ENCODE measurements around the gene PDGFC.
"Not testable (repeated sequence)": the region's sequence is repeated elsewhere in the genome, so short reads cannot be mapped to it uniquely, and the experiment has no call there.

Gene PDGFC

DNA sequence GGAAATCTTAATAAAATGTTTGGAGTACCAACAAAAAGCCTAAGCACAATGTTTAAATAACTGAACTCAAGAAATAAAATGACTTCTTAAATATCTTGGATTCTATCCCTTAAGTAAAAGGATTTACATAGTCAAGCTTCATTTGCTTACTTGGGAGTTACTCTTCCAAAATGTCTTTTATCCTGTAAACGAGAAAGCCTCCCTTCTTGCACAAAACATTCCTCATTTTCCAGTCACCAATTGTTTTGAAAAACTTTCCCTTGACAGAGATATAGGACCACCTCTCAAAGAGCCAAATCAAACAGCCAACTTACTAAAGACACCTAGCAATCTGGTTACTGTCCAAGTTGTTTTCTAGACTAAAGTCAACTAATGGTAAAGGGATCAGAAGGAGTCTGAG, 18.6 kb downstream of the PDGFC start:
- in situ Hi-C loops (cut with MboI; ENCODE audit: low sequenced_read_pairs) = no loop called here

DNA sequence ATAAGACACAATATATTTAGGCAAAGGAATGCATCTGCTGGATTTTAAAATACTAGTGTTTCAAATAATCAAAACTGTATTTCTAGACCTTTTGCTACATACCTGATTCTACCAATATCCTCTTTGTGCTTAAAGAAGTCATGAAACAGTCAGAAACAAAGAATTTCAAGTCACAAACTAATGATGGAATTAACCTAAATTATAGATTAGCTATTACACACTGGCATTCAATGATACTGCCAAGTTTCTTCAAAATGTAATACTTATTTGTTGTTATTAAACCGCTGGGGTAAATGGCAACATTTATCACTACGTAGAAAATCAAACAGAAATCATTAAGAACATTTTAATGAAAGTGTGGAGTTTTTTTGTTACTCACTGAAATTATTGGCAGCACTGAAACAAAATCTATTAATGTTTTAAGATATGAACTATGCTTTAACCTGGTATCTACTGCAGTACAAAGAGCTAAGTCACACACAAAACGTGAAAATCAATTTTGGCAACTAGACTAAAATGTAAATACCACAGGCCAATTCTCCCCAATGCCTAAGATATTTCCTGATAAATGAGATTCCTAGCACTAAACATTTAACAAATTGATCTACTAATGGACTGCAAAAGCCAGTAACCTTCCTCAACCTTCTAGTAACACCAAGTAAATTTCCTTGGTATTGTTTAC, 19.4 kb downstream of the PDGFC start:
- in situ Hi-C loops (cut with MboI; ENCODE audit: low sequenced_read_pairs) = no loop called here

DNA sequence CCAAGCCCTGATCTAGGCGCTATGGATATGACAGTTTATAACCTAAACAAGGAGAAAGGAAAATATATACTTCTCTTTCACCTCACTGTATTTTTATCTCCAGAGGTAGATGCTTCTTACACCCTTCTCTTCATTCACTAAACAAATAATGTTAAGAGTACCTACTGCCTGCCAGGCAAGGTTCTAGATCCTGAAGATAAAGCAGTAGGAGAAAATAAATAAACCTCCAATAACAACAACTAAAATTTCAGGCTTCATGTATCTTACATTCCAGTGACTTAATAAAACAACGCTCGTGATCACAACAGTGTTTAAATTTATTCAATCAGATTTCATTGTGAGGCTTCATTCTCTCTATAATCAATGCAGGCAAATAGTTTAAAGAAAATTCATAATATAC, 20.7 kb downstream of the PDGFC start:
- in situ Hi-C loops (cut with MboI; ENCODE audit: low sequenced_read_pairs) = no loop called here

DNA sequence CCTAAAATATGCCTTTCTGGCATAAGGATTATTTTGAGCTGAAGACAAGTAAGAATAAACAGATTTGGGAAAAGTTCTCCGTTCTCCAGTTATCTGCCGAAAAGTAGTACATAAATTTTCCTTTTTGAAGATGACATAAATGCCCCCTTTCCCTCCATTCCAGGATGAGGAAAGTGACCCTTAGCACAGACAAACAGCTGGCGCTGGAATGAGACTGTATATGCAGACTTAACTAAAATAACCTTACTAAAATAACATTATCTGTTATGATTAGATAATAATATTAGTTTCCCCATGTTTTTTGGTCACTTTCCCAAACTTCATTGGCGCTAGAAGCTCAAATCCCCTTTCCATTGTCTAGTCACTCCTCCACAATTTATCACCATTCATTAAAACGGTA, 21.5 kb downstream of the PDGFC start:
- in situ Hi-C loops (cut with MboI; ENCODE audit: low sequenced_read_pairs) = no loop called here

DNA sequence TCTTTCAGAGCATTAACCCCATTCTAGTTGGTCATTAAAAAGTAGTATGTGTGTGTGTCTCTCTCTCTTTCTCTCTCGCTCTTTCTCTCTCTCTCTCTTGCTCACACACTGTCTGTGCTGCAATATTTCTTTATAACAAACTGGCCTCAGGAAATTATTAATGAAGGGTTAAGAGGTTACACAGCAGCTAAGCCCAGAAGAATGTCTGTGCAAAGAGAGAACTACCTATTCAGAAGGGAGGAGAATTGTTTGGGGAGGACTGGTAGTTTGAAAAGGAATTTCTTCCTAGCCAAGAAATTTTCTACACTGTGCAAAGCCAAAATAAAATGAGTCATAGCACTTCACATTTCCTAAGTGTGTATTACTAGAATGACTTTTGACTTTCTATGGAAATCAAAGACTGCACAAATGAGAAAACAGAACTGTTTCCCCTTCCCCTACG, 22.2 kb downstream of the PDGFC start:
- in situ Hi-C loops (cut with MboI; ENCODE audit: low sequenced_read_pairs) = no loop called here

DNA sequence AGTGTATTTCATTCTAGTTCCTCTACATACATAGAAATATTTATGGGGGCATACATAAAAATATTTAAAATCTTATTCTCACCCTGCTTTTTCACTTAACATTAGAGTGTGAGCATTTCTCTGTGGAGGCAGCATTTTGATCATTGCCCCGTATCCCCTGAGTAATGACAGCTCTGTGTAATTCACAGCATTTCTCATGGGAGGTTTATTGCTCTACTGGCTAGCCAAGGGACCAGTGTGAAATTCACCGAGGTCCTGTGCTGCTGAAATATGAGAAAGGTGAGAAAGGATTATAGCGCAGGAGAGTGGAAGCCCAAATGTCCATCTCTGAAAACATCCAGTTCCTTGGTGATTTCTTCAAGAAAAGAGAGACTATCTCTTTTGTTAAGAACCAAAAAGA, 22.9 kb downstream of the PDGFC start:
- in situ Hi-C loops (cut with MboI; ENCODE audit: low sequenced_read_pairs) = no loop called here

DNA sequence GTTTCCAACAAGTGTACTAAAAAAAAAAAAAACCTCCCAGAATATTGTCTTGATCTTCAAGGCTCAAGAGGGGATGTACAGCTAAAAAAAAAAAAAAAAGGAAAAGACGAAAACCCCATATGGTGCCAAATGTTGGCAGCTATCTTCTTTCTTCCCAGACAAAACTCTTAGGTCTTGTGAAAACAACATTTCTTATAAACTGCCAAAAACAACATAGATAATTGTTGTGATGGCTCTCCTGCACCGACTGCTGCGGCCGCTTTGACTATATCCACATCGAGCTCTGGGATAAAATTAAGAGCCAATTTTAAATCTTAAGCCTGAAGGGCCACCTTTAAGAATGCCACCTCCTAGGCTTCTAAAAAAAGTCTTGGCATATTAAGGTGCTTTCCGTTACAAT, 23.5 kb downstream of the PDGFC start:
- in situ Hi-C loops (cut with MboI; ENCODE audit: low sequenced_read_pairs) = no loop called here

DNA sequence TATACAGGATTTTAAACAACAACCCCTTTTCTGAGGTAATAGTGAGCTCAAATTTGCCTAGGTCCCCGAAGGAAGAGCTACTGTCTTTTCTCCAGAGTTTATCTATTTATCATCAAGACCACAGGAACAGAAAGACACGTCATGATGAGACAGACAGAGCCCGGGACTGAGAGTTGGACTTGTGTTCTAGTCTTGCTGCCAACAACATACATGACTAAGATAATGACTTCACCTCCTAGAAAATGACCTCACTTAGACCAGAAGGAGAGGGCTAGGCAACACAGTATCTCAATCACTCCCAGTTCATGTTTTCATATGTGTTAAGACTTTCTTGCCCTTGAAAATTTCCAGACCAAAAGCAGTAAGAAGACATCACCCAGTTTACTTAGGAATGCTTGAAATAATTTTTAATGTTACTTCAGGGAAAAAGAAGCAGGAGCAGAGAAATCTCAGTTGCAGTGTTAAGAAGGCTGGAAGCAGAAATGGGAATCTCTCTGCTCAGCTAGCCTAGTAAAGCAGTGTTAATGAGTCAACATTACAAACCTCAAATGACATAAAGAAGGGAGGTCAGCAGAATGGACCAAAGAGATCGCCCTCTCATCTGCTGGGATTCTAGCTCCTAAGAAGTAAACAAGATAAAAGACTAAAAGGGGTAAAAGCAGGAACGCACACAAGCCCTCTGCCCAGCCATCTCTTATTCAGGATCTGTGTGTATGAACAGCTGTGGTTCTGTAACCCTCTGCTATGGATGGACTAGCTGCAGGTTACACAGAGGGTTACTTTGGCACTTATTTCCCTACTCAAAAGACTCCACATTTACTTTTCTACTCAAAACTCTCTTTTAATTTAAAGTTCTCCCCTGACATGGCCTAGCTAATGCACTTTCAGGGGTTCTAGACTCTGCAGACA, 24.8 kb downstream of the PDGFC start:
- in situ Hi-C loops (cut with MboI; ENCODE audit: low sequenced_read_pairs) = no loop called here

DNA sequence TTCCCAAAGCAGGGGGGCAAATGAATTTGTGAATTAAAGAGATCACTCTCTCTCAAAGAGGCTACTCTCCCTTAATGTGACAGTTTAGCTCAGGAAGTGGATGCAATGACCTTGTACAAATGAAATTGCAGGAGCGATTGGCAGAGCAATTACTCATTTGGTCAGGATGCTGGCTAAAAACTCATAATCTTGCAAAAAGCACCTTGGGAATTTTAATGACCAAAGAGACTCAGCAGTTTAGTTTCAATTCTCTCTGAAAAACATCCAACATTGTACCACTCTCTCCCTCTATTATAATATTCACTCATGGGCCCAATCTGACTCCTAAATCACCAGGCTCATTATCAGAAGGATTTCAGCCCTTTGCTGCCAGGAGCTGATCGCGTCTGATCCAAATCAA, 26.1 kb downstream of the PDGFC start:
- in situ Hi-C loops (cut with MboI; ENCODE audit: low sequenced_read_pairs) = no loop called here

DNA sequence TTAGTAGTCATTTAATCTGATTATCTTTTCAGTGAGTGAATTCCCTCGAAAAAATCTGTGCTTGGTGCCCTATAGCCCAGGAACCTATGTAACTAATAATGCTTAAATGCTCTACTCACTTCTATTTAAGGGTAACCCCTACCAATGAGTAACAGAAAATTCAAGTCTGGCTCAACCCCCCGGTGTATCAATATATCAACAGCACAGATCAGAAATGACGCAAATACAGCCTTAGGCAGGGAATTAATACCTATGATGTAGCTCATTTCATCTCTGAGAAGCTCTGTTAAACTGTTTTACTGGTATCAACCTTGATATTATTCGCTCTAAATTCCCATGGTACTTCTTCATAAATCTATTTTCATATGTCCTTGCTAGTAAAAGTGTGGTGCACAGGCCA, 28.6 kb downstream of the PDGFC start:
- in situ Hi-C loops (cut with MboI; ENCODE audit: low sequenced_read_pairs) = no loop called here

DNA sequence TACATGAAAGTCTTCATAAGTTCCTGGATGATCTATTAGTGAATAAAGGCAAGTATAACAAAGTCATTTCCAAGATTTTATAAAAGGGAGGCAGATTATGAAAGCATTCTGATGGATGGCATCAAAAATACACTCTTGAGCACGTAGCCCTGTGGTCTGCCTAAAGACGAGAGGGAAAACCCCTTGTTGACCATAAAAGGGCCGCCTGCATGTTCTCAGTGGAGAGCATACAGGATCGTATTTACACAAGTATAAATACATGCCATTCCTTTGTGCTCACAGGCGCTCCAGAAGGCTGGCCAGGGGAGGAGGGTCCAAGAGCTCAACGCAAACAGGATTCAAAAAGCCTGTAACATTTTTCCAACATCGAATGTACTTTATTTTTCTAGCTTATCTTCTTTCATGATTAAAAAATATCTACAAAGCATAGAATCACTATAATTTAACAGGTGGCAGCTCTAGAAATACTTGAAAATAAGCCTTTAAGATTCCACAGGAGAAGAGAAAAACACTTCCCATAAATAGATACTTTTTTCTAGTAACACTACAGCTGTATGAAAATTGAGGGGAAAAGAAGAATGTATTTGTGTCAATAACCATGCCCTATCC, 29.6 kb downstream of the PDGFC start:
- in situ Hi-C loops (cut with MboI; ENCODE audit: low sequenced_read_pairs) = no loop called here

DNA sequence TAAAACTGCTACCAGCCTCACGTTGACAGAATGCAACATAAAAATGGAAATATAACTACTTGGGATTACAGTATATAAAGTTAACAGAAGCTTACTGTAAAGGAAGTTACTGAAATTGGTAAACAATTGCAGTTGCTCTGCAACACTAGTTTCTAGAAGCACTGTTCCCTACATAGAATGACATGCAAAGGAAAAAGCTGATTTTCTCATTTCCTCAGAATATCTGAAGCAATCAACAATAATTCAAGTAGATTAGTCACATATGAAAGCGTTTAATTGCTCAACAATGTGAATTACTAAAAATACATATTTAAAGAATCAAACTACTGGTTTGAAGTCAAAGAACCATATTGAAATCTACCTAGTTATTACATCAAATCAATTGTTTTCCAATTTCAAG, 31.8 kb downstream of the PDGFC start:
- in situ Hi-C loops (cut with MboI; ENCODE audit: low sequenced_read_pairs) = no loop called here

DNA sequence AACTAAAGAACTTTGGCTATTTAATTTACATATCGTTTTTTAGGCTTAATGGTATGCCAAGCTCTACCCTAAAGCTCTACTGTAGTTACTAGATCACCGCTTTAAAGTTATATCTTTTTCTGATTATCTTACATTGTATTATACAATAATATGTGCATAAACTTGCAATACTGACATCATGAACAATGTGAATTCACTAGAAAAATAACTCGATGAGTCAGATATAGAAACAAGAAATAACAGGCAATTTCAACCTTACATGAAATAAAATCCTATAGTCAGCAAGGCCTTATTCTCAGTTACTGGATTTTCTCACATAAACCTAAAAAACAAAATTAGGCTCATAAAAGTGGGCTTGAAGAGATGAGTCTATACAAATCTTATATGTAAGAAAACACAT, 32.5 kb downstream of the PDGFC start:
- in situ Hi-C loops (cut with MboI; ENCODE audit: low sequenced_read_pairs) = no loop called here

DNA sequence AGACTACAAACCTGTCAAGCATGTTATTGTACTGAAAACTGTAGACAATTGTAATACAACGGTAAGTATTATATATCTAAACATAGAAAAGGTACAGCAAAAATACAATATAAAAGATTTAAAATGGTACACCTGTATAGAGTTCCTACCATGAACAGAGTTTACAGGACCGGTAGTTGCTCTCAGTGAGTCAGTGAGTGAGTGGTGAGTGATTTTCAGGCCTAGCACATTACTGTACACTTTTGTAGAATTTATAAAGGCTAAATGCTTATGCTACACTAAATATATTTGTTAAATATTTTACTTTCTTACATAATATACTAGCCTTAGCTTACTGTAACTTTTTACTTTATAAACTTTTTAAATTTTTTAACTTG, 37.4 kb downstream of the PDGFC start:
- in situ Hi-C loops (cut with MboI; ENCODE audit: low sequenced_read_pairs) = no loop called here

DNA sequence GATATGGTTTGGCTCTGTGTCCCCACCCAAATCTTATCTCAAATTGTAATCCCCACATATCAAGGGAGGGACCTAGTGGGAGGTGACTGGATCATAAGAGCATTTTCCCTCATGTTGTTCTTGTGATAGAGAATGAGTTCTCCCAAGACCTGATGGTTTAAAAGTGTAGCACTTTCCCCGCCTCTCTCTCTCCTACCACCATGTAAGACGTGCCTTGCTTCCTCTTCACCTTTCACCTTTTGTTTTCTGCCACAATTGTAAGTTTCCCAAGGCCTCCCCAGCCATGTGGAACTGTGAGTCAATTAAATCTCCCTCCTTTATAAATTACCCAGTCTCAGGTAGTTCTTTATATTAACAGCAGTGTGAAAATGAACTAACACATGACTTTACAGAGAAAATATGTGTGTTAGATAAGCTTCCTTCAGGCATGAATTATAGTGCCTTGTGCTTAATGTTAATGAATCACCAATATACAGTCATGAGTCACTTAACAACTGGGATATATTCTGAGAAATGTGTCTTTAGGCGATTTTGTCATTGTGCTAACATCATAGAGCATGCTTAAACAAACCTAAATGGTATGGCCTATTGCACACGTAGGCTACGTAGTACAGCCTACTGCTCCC, 37.9 kb downstream of the PDGFC start:
- in situ Hi-C loops (cut with MboI; ENCODE audit: low sequenced_read_pairs) = no loop called here

DNA sequence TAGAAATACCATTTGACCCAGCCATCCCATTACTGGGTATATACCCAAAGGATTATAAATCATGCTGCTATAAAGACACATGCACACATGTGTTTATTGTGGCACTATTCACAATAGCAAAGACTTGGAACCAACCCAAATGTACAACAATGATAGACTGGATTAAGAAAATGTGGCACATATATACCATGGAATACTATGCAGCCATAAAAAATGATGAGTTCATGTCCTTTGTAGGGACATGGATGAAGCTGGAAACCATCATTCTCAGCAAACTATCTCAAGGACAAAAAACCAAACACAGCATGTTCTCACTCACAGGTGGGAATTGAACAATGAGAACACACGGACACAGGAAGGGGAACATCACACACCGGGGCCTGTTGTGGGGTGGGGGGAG, 39.2 kb downstream of the PDGFC start:
- in situ Hi-C loops (cut with MboI; ENCODE audit: low sequenced_read_pairs) = not testable (repeated sequence)

DNA sequence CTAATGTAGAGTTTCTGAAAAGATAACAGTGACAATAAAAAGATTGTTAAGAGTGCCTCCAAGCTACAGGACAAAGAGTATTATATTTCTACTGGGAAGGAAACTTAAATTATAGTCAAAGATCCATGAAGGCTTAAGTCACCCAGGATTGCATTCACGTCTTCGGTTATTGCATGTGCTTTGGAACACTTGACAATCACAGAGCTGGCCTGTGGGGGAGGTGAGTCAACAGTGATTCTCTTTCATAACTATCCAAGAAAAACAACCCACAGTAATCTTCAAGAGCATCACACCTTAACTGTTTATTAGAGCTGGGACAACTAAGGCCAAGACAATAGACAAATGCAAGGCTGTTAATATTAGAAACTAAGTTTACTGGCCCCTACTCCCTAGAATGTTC, 40.3 kb downstream of the PDGFC start:
- in situ Hi-C loops (cut with MboI; ENCODE audit: low sequenced_read_pairs) = no loop called here

DNA sequence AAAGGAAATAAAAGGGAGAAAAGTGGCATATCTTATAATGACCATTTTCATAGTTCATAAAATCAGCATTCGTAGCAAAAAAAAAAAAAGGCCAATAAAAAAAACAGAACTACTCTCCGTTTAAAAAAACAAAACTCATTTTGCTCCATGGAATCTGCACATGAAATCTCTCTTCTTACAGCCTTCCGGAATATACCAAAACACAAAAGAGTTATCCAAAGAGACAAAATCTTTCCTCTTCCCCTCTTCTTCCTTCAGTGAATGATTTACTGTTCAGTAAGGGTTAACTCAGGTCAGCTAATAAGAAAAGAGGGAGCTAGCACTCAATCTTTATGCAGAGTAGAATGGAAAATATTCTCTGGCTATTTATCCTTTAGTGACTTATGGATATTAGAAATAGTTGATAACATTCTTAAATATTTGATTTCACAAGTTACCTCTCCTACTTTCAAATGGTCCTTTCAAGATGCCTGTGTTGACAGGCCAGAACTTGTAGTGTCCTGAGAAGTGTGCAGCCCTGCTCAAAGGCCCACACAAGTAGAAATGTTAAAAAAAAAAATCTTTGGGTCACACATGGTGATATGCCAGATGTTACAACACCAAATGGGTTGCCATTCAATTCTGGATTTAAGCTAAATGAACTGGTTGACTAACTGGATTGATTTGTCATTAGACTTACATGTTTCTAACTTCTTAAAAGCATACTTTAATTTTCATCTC, 42.1 kb downstream of the PDGFC start:
- in situ Hi-C loops (cut with MboI; ENCODE audit: low sequenced_read_pairs) = no loop called here

DNA sequence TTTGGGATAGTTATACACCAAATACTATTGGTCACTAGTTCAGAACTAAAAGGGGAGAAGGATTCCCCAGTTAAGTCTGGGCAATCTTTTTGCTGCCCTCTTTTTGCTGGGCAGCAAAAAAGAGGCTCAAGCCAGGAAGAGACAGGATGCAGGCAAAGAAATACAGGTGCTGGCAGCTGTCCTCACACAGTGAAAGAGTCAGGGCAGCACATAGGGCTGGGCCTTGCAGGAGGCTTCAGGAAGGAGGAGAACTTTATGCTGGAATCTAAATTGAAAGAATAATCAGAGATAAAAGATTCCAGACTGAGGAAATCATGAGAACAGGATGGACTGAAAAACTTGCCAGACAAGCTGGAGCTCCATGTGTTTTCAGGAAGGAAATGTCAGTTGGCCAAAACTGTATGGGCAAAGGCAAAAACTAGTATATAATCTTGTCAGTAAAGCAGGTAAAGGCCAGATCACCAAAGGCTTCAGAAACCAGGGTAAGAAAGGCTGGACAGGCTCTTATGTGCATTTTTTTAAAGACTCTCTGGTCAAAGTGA, 46.8 kb downstream of the PDGFC start:
- in situ Hi-C loops (cut with MboI; ENCODE audit: low sequenced_read_pairs) = no loop called here

DNA sequence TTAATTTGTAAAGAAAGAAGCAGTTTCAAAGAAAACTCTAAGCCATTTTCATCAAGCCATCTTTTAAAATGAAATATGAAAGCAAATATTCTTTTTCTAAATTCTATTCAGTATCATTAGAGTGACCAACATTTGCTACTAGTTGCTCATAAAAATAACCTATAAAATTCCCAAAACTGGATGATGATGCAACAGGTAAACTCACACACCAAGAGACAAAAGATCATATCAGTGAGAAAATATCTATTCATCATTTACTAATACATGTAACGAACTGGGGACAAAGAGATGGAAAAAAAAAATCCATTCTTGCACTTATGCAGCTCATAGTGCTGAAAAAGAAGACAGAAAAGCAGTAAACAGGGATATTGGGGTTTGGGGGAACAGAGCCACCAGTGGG, 48.1 kb downstream of the PDGFC start:
- in situ Hi-C loops (cut with MboI; ENCODE audit: low sequenced_read_pairs) = no loop called here

DNA sequence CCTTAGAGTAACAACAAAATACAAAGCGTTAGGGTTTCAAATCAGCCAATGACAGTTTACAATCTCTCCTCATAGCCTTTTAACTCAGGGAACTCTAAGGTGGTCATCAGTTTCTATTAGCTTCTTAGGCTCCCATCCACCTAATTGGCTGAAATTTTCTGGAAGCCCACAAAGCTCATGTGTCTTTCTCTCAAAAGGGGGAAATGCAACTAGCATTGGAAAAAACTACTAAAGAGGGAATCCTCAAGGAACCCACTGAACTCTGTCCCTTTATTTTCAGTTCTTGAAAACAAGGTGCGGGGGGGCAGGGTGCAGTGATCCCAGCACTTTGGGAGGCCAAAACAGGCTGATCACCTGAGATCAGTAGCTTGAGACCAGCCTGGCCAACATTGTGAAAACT, 56.4 kb downstream of the PDGFC start:
- in situ Hi-C loops (cut with MboI; ENCODE audit: low sequenced_read_pairs) = no loop called here
